Muscle layer of colon (tissue), 2 donors: ENCODE data around the gene ZNF496.
A peak's percentile ranks its signal among the peaks of the same experiment; 100 is the strongest.
"Not testable (repeated sequence)": the region's sequence is repeated elsewhere in the genome, so short reads cannot be mapped to it uniquely, and the experiment has no call there.

Experiments
- H3K27ac ChIP-seq: one replicate; pipeline ENCODE4 v1.7.0; 2013; ENCODE audit warnings: low read depth, mild to moderate bottlenecking, low read length, moderate library complexity
- H3K27me3 ChIP-seq, 2 donors: one replicate each; pipeline ENCODE4 v1.7.0; 2013; ENCODE audit warnings: low read length in 2 of 2, mild to moderate bottlenecking in 2 of 2; ENCODE audit not compliant: insufficient read depth in 2 of 2, control insufficient read depth in 1 of 2
- H3K36me3 ChIP-seq: one replicate; pipeline ENCODE4 v1.7.0; 2013; ENCODE audit warnings: mild to moderate bottlenecking, low read length; ENCODE audit not compliant: insufficient read depth
- H3K4me1 ChIP-seq: one replicate; pipeline ENCODE4 v1.7.0; 2013; ENCODE audit warnings: mild to moderate bottlenecking, low read length; ENCODE audit not compliant: insufficient read depth
- H3K4me3 ChIP-seq, 2 donors: one replicate each; pipeline ENCODE4 v1.7.0; 2013; ENCODE audit warnings: low read length in 2 of 2, low read depth in 1 of 2, mild to moderate bottlenecking in 1 of 2, moderate library complexity in 1 of 2
- H3K9ac ChIP-seq: one replicate; pipeline ENCODE4 v1.7.0; 2013; ENCODE audit warnings: low read length
- H3K9me3 ChIP-seq: one replicate; pipeline ENCODE4 v1.7.0; 2013; ENCODE audit warnings: mild to moderate bottlenecking, low read length
- donor health status: abdominal sarcoma.
- donor health status: Adenocarcinoma of cecum.

Gene ZNF496

GRCh38 chr1:247331525-247332214, at the start of gene ZNF496:
Gene ZNF496 (minus strand): TSS chr1:247331867. CDS start chr1:247329578, 2,289 bp downstream.
- peak within 1 kb of the TSS; percentile 69 to 70 for H3K4me3 ChIP-seq

DNA sequence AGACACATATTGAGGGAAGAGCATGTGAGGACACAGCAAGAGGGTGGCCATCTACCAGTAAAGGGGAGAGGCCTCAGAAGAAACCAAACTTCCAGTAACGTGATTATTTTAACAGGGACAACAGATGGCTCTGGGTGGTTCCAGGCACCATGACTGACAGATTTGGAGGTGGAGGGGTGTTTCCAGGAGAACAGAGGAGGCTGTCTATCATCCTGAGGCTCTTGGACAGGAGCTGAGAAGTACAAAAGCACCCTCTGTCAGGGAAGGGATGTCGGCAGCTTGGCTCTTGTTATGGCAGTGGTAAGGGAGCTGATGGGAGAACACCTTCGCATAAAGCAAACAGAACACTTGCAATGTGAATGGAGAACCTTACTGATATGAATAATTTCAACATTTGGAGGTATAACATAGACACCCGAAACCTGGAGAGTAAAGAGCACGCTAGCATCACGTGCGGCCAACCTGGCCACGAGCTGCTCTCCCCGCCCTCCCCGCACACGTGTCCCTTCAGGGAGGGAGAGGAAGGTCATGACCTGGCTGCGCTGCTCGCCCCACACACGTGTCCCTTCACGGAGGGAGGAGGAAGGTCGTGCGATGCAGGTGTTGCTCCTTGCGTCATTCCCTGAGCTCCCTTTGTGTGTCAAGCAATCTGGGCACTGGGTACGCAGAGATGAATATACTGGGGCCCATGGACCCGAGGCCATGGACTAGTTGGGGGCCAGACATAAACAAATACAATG, 46.8 kb upstream of the ZNF496 start:
- H3K27me3 ChIP-seq = no peaks in the 10 kb centered on the region
- H3K9me3 ChIP-seq = no peaks in the 10 kb centered on the region
- H3K9ac ChIP-seq = no peak overlapping the region
- no peak overlapping the region for H3K27ac ChIP-seq
- no peak overlapping the region for H3K4me3 ChIP-seq
- no peaks in the 10 kb centered on the region for H3K36me3 ChIP-seq
- H3K4me1 ChIP-seq = no peaks in the 10 kb centered on the region

More at GRCh38 chr1:247331525-247332214, at the start of gene ZNF496:
- Histone ChIP-seq H3K27me3 (no peaks in the 10 kb centered on the region), H3K27ac (peak within 1 kb of the TSS; percentile 83), H3K4me1 (peaks cover 29% of the 10 kb centered on the region), H3K9ac (peak within 1 kb of the TSS; percentile 36), H3K36me3 (peaks cover 23% of the 10 kb centered on the region), H3K9me3 (no peaks in the 10 kb centered on the region)

DNA sequence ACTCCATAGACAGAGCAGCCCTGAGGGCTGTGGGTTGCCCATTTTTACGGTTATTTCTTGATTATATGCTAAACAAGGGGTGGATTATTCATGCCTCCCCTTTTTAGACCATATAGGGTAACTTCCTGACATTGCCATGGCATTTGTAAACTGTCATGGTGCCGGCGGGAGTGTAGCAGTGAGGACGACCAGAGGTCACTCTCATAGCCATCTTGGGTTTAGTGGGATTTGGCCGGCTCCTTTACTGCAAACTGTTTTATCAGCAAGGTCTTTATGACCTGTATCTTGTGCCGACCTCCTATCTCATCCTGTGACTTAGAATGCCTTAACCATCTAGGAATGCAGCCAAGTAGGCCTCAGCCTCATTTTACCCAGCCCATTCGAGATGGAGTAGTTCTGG, 46.0 kb upstream of the ZNF496 start:
- not testable (repeated sequence) for H3K4me3 ChIP-seq, H3K27ac ChIP-seq, H3K36me3 ChIP-seq, H3K4me1 ChIP-seq, H3K27me3 ChIP-seq, H3K9ac ChIP-seq, H3K9me3 ChIP-seq

DNA sequence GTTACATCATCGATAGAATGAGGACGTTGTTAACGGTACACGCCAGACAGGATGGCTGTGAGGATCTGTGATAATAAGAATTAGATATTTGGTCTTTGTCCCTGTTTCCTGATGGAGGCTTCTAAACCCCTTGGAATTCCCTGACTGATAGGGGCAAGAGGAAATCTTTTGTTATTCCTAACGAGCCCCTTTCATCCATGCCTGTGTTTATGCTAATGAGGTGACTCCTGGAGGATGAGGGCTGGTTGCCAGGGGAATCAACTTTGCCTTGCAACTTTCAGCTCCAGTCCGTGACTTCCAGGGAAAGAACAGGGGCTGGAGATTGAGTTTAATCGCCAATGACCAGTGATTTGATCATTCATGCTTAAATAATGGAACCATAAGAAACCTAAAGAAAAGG, 45.0 kb upstream of the ZNF496 start:
- Histone ChIP-seq H3K27me3 (no peaks in the 10 kb centered on the region), H3K27ac (no peak overlapping the region), H3K9ac (no peak overlapping the region), H3K9me3 (no peaks in the 10 kb centered on the region), H3K36me3 (no peaks in the 10 kb centered on the region), H3K4me1 (no peaks in the 10 kb centered on the region), H3K4me3 (no peak overlapping the region)

GRCh38 chr1:247375747-247376146, 44.1 kb upstream of the ZNF496 start:
- H3K9me3 ChIP-seq = no peaks in the 10 kb centered on the region
- H3K27ac ChIP-seq = no peak overlapping the region
- H3K4me1 ChIP-seq = peaks cover 5% of the 10 kb centered on the region
- H3K9ac ChIP-seq = no peak overlapping the region
- no peaks in the 10 kb centered on the region for H3K36me3 ChIP-seq
- H3K4me3 ChIP-seq = no peak overlapping the region
- no peaks in the 10 kb centered on the region for H3K27me3 ChIP-seq

DNA sequence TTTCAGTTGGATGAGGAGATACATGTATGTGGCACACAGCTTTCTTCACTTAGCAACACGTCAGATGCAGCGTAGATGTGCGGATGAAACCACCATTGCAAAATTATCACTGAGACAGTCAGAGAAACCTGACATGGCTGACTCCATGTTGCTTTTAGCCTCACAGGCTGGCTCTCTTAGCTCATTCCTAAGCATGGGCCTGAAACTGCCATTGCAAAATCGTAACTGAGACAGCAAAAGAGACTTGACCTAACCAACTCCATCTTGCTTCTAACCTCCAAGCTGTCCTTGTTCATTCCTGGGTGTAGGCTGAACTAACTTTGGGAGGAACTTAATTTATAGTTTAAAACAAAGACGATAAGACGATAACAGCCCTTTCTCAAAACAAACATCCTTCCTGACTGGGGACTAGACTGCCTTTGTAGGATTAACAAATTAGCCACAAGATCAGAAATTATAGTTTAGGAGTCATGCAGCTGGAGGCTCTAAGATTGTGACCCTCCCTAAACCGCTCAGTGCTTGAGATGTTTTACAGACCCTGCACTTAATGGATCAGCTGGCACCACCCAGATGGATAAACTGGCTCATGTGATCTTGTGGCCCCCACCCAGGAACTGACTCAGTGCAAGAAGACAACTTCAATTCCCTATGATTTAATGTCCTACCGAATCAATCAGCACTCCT, 43.1 kb upstream of the ZNF496 start:
- H3K27me3 ChIP-seq, H3K9me3 ChIP-seq, H3K4me1 ChIP-seq, H3K36me3 ChIP-seq, H3K9ac ChIP-seq, H3K4me3 ChIP-seq, H3K27ac ChIP-seq: not testable (repeated sequence)

DNA sequence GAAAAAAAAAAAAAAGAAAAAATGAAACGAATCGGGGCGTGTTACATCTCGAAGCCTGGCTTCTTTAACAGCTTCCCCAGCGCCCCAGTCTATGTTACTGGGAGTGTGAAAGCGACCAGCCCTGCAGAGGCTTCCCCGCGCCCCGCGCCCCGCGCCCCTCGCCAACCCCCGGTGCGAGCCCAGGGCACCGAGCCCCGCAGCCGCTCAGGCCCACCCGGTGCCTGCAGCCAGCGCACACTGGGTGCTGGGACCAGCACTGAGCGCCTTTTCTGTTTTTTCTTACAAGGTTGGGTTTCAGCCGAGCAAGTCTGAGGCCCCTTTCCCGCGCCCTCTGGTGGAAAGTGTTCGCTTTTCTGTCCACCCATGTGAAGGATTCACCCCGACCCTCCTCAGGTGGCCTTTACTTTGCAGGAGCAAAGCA, 42.1 kb upstream of the ZNF496 start:
- H3K27me3 ChIP-seq = no peaks in the 10 kb centered on the region

GRCh38 chr1:247371801-247372259, 40.2 kb upstream of the ZNF496 start:
- no peak overlapping the region for H3K27ac ChIP-seq
- H3K27me3 ChIP-seq = no peaks in the 10 kb centered on the region
- no peaks in the 10 kb centered on the region for H3K36me3 ChIP-seq
- no peaks in the 10 kb centered on the region for H3K9me3 ChIP-seq
- H3K4me3 ChIP-seq = no peak overlapping the region
- H3K9ac ChIP-seq = no peak overlapping the region
- H3K4me1 ChIP-seq = peaks cover 5% of the 10 kb centered on the region

More for the DNA sequence above, 42.1 kb upstream of the ZNF496 start:
- peak overlapping the region; percentile 32 to 43 for H3K4me3 ChIP-seq
- H3K4me1 ChIP-seq = peaks cover 5% of the 10 kb centered on the region
- H3K9me3 ChIP-seq = no peaks in the 10 kb centered on the region
- H3K27ac ChIP-seq = no peak overlapping the region
- H3K9ac ChIP-seq = no peak overlapping the region
- no peaks in the 10 kb centered on the region for H3K36me3 ChIP-seq

- Histone ChIP-seq H3K27me3 (no peaks in the 10 kb centered on the region), H3K9me3 (no peaks in the 10 kb centered on the region), H3K4me3 (no peak overlapping the region), H3K9ac (no peak overlapping the region), H3K27ac (no peak overlapping the region), H3K36me3 (no peaks in the 10 kb centered on the region), H3K4me1 (peaks cover 5% of the 10 kb centered on the region)
Observed at GRCh38 chr1:247370786-247371732, 39.4 kb upstream of the ZNF496 start.

DNA sequence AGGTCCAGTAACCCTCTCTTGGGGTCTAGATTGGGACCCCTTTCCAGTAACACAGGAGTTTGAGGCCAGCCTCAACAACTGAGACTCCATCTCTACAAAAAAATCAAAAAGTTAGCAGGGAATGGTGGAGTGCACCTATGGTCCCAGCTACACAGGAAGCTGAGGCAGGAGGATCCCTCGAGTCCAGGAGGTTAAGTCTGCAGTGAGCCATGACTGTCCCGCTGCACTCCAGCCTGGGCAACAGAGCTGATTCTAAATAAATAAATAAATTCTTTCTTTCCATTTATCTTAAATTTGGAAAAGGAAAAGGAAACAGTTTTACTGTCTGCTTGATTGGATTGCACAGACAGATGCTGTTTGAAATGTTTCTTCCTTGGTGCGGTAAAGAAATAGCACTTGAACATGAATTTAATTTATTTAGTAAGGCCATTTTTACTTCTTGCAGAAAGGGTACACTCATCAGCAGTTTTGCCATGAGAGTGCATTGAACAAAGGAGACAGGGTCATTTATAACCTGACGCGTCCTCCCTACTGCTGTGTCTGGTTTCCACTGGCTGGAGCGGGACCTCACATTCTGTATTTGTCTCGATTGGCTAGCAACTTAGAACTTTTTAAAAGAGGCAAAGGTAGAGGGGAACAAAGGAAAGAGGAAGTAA, 37.0 kb upstream of the ZNF496 start:
- Histone ChIP-seq H3K9ac (no peak overlapping the region), H3K27ac (no peak overlapping the region), H3K4me1 (peaks cover 5% of the 10 kb centered on the region), H3K27me3 (peaks cover 0 to 5% of the 10 kb centered on the region in 2 donors), H3K36me3 (no peaks in the 10 kb centered on the region), H3K4me3 (no peak overlapping the region), H3K9me3 (no peaks in the 10 kb centered on the region)
